GM10266 (cell line): Measurements from ENCODE around the gene MRPL34.
A peak's percentile ranks its signal among the peaks of the same experiment; 100 is the strongest.

ENCODE experiments used
- DNase-seq: peaks from one replicate; pipeline ENCODE4 v3.0.0; 2012; ENCODE audit errors: extremely low spot score
- CTCF ChIP-seq: IDR thresholded peaks from 2 replicates; pipeline ENCODE4 v1.5.1; 2012; ENCODE audit warnings: mild to moderate bottlenecking, low read depth; ENCODE audit not compliant: control insufficient read depth, insufficient read depth; ENCODE audit errors: missing control alignments

The MRPL34 gene

GRCh38 chr19:17296273-17296672, 9.4 kb upstream of the MRPL34 start:
- TF ChIP-seq CTCF: no peak
- no peak for DNase-seq

- TF ChIP-seq CTCF: no peak
- DNase-seq: no peak
These were observed 8.7 kb upstream of the MRPL34 start for GRCh38 chr19:17296976-17297375.

- no peak for TF ChIP-seq CTCF
- DNase-seq: no peak
These were observed 4.6 kb upstream of the MRPL34 start for GRCh38 chr19:17300992-17301619.

DNA sequence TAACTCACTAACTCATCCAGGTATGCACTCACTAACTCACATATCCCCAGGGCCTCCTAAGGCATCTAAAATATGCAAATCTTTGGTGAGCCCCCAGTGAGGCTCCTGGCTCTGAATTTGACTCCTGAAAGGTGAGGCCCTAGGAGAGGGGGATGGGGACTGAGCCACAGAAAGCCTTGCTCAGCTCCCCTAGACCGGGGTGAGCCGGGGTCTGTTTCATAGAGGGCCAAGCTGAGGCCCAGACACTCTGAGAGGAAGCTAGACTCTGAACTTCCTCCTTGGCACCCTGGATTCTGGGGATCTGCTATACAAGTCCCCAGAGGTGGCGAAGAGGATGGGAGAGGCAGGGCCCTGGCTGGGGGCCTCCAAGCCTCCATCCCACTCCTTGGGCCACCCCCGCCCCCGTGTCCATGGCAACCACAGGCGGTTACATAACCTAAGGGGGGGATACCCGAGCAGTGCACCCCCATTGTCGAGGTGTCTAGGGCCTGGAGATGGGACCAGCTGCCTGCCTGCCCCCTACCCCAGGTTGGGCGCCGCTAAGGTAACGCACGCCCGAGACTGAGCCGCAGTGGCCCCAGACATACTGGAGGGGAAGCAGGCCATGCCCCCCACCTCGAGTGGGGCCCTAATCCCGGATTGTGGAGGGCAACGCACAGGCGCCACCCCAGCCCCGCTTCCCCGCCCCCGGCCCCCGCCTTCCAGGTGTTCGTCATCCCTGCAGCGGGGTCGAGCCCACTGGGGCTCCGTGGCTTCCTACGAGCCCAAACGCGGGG, 3.1 kb upstream of the MRPL34 start:
- no peak for DNase-seq
- no peak for TF ChIP-seq CTCF

DNA sequence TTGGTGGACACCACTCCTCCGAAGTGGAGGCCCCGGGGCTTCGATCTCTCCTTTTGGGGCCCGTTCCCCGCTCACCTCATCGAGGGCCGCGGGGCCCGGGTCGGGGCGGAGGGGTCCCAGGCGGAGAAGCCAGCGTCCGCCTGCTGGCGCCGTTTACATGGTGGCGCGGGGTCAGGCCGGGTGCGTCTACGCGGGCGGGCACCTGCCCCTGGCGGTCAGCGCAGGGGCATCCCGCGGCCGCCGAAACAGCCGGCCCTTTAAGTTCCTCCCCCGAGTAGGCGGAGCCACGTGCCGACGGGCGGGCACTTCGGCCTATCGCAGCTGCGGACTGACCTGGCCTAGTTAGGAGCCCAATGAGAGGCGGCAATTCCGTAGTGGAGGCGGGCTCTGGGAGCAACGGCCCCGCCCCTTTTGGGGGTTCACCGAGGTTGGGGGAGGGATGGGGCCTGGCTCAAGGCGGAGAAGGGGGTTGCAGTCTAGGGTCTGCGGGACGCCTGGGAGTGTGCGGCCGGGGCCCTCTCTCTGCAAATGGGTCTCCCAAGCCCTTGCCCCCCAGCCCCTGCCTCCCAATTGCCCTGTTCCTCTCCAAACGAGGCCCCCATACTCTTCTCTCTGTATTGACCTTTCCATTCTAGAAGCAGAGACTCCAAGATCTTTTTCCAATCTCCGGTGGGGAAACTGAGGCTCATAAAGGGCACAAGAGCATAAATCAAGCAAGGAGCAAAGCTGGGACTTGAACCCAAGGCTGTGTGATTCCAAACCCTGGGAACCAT, 2.3 kb upstream of the MRPL34 start, which contains the start of gene ABHD8:
Gene ABHD8, minus strand, starts transcription at position 259 of the 773 bp plus-strand sequence. CDS start 1,809 bp downstream, outside the sequence.
- peak; percentile 43 for TF ChIP-seq CTCF
- DNase-seq: peak; percentile 98

GRCh38 chr19:17303940-17304267, 1.8 kb upstream of the MRPL34 start:
- DNase-seq: no peak
- TF ChIP-seq CTCF: no peak
